Smooth muscle cell of the brain vasculature (primary cell): ENCODE results near the gene MKKS.

Source experiments
- DNase-seq: peaks from one replicate; pipeline ENCODE4 v3.0.0-alpha.2; 2012; ENCODE audit warnings: low read depth, low spot score

Gene MKKS

GRCh38 chr20:10433623-10434466 is at the start of gene MKKS:
MKKS (minus strand) TSS chr20:10434222; CDS start chr20:10413514, 20,708 bp downstream.
- DNase-seq: peak; percentile 79

DNA sequence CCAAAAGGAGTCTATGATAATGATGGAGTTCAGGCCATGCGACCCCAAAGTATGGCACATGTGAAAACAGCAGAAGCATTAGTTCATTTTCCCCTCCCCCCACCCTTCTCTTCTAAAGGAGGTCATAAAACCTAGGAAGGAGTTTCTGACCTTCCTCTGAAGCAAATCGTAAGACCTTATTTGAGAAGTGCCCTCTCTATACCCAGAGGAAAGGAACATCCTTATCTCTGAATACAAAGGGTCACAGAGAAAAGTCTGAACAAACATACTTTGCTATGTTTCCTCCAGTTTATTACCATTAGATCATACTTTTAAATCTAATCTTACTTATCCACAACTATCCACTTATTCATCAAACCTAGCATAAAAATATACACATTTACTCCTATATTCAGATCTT is 49.7 kb upstream of the MKKS start:
- DNase-seq: no peak

DNA sequence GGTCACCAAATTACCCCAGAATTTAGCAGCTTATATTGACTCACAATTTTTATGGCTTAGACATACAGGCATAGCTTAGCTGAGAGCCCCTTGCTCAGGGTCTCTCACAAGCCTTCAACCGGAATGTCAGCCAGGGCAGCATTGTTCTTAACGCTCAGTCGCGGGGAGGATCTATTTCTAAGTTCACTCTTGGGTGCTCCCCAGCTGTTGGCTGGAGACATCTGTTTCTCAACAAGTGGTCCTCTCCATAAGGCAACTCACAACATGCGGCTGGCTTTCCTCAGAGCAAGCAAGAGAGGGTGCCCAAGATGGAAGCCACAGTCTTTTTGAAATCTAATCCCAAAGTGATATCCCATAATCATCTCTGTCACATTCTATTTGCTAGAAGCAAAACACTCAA is 47.7 kb upstream of the MKKS start:
- DNase-seq: no peak

DNA sequence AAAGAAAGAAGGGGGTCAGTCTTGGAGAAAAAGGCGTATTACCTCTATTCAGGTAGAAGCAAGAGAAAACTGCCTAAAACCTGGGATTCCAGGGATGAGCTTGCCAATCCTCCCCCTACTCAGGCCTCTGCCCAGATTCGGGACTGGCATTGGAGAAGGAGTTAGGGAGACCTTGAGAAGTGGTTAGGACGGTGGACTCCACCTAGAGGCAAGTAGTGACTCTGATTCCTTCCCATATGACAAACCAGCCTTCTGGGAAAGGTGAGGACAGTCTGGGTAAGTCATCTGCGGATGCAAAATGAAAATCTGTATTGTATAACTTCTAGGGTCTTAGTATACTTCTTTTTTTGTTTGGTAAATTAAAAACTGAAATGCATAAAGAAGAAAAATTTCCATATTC is 44.9 kb upstream of the MKKS start:
- DNase-seq: no peak

DNA sequence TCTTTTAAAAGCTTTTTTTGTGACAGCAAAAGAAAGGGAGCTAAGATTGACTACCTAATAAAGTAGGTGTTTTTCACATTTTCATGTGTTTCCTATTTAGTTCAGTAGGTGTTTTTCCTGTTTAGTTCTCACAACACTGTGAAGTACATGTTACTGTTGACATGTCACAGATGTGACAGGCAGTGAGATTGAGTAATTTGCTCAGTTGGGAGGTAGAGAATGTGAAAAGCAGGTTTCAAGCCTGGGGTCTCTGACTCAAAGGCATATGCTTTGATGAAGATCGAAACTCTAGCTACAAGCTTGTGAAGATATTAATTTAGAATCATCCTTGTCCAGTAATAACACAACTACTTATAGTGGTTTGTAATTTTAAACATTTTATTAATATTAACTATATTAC is 44.2 kb upstream of the MKKS start:
- no peak for DNase-seq

DNA sequence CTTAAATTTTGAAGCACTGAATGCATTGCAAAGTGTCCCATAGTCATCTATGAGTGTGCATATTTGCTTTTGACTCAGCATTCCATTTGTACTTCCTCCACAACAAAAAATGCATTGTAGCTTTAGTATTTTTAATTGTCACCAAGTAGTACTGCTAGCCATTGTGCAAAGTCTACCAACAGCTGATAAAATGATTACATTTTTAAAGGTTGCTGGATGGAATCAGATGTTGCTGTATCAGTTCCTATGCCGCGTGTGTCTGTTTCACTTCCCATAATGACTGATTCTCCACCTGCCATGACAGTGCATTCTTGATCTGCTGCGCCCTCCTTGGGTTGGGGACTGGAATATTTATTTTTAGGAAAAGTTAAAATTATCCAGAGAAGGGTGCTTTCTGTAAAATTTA is 42.3 kb upstream of the MKKS start:
- DNase-seq: no peak

DNA sequence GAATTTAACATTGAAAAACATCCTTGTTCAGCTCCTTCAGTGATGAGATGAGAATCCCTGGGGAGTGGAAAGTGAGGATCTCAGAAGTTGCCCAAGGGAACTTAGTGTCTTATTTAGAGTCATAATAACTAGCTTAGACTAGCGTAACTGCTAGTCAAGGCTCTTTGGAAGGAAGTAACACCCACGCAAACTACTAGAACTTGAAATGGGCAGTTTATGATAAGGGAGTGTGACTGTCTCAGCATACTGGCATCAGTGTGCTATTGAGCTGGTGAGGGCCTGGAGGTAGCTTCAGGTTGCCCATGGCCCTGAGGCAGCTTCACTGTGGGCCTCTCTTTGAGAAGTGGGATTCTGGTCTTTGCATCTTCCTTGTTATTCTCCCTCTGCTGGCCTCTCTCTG is 41.2 kb upstream of the MKKS start:
- no peak for DNase-seq

DNA sequence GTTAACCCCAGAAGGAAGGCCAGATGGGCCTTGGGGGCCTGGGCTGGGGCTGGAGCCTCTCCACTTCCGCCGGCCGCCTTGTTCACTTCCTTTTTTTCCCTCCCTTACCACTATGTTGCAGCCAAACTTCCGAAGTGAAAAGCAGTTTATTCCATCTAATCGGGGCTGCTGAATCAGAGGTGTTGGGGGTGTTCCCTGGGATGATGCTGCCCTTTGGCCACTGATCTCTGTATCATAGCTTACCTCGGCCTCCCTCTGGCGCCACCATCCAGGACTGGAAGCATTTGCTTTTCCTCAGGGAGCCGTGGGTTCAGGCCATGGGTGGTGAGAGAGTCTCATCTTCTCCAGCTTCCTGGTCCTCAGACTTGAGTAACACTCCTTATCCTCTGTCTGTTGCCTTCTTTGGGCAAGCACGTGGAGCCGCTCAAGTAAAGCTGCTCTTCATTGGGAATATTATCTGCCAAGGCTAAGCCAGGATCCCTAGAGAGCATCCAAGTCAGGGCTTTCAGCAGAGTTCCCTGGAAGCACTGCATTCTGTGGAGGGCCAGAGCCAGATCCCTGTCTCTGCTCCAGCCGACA is 40.7 kb upstream of the MKKS start:
- DNase-seq: no peak

DNA sequence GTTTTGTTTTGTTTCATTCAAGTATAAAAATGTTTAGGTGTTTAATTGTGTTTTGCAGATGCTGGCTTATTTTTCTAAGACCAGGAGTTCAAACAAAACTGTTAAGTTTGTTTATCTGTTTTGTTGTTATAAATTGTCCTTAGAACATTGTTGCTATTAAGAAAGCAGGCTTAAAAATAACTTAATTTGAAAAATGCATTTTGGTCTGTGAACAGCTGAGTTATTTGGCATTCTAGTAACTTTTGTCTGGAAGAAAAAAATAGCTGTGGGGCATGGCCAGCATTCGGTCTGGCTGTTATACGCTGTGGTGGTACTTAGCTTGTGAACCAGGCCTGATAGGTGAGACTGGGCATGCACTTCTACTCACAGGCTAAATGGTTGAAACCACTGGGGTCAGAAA is 38.8 kb upstream of the MKKS start:
- DNase-seq: no peak

GRCh38 chr20:10470276-10470675 is 36.3 kb upstream of the MKKS start:
- DNase-seq: no peak

- DNase-seq: peak; percentile 89
Measured at GRCh38 chr20:10469599-10469998, 35.6 kb upstream of the MKKS start.

DNA sequence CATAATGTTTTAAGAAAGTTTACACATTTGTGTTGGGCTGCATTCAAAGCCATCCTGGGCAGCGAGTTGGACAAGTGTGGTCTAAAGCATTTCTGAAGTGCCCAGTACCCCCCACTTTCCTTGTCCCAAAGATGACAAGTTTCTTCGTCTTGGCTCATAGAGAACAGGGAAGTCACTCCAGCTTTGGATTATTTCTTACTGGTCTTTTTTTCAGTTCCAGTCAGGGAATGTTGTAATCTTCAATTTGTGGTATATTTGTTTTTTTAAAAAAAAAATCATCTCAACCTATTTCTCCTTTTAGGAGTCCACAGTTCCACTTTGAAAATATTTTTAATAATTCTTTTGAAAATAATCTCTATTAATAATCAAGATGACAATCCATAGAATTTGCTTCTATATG is 35.0 kb upstream of the MKKS start:
- DNase-seq: no peak

DNA sequence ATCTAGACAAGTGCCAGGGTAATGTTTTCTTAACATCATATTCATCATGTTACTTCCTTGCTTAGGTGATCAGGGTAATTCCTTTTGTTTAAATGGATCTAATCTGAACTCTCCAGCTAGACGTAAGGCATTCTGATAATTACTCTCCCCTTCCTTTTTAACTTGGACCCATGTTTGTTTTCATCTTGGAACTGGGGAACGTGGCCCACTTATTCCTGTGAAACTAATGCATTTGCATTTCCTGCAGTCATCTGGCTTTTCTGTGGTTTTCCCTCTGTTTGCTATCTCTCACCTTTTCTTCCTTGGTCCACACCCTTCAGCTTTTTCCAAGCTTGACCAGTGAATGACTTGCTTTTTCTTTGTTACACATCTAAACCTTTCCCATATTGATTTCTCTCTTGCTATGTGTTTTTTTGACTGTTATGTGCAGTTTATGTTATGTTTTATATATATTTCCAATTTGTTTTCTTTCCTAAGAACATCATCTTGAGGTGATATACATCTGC is 34.4 kb upstream of the MKKS start:
- no peak for DNase-seq

DNA sequence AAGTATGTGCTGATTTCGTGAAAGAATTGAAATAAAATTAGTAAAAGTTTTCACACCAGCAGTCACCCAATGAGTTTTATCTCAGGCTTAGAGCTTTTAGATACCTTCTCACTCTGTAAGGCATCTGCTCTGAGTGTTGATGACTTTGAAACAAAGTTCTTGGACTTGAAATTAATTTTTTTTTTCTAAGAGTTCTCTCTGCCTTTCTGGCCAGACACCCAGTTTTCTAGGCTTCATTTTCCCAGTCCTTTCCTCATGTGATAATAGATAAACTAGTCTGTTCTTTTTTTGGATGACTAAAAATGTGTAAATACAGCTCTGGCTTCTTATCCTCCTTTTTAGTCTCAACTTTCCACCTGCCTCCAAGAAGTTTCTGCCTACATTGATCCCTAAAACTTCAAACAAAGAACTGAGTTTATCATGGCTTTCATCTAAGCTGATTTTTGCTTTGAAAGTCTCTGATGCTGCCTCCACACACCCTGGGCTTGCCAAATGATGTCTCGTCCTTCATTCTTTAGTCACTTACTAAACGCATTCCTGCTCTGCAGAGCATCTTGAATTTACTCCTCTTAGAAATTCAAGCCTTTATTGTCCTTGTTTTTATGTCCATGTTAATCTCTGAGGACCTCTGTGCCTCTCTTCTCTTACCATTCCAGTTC is 33.8 kb upstream of the MKKS start:
- DNase-seq: no peak

DNA sequence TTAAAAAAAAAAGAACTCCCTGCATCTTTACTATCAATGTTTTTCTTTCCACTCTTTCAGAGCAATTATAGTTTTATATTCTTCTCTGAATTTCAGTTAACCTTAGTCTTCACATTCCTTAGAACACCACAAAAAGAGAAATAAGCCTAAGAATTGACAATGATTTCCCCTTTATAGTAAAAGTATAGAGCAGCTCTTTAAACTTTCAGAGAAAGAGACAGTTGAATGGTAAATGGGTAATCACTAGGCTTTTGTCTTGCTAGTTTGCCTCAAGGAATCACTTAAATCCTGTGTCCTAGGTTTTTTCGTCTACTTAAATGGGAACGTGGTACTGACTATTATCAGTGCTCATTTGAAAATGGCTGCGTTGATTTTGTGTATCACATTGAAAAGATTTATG is 32.8 kb upstream of the MKKS start:
- DNase-seq: no peak

GRCh38 chr20:10466325-10466724 is 32.3 kb upstream of the MKKS start:
- no peak for DNase-seq

- no peak for DNase-seq
Measured at GRCh38 chr20:10465135-10465534, 31.1 kb upstream of the MKKS start.

GRCh38 chr20:10463622-10464021 is 29.6 kb upstream of the MKKS start:
- no peak for DNase-seq

DNA sequence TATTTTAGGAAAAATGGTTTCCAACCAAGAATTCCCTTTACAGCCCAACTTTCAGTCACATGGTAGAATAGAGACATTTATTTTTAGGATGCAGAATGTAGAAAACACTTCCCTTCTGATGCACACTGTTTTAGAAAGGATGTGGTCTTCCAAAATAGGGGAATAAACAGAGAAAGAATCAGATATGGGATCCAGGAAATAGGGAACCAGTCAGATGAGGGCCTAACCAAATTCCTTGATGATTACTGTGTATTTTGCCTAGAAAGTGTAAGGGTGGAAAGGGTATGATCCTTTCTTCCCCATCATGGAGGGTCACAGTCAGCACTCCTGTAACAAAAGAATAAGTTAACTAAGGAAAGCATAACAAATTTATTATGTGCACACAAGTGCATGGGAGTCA is 28.5 kb upstream of the MKKS start:
- no peak for DNase-seq

GRCh38 chr20:10461495-10461894 is 27.5 kb upstream of the MKKS start:
- no peak for DNase-seq

- DNase-seq: no peak
Measured at GRCh38 chr20:10454151-10454750, 20.2 kb upstream of the MKKS start.

DNA sequence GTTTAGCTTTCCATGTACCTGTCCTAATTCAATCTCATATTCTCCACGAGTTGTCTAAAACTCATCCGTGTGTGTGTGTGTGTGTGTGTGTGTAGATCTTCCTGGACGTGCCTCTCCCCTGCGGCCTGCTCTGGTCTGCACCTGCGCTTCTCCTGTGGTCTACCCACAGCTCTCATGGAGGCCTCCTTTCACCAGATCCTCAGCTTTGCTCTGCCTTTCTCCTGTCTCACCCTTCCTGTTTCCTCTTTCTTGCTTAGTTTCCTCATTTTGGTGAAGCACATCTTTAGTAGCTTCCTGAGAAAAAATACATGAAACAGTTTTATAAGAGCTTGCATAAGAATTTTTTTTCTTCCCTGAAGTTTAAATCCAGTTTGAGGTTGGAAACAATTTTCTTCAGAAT is 19.2 kb upstream of the MKKS start:
- no peak for DNase-seq
